ENCODE data around the gene SFXN2. TPM values are rescaled to one million over a fixed set of nuclear protein-coding genes. Genes with fewer than 3 reads are reported as not detected.
A peak's percentile ranks its signal among the peaks of the same experiment; 100 is the strongest.

Gene SFXN2
- total RNA-seq, 1 experiment from 2014 or later, result 21.2 TPM

DNA sequence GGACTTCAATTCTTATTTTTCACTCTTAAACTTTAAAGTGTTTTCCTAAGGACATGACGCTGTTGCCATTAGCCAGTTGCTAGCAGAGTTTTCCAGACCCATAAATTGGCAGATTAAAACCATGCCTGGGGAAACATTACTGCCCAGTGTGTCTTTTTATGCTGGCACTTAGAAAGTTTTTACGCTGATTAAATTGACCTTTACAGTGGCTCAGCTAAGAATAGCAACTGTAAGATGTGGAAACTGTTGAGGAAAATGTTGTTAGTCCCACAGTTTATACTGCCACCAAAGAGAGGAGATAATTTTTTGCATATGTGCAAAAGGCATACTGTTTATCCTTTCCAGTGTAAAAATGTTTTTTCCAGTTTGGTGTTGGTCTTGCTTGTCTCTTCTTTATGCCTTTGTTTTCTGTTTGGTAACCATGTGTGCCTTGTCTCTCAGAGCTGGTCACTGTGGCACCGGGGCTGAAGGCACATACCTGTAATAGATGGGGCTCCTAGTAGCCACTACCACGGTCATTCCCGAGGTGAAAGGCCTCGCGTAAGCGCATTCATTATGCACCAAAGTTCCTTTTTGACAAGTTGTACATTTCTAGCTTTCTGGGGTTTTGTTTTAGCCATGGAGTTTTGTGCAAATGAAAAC is 77.4 kb downstream of the SFXN2 start:
- peaks cover 20% of the 10 kb centered on the region for H3K4me1 Mint-ChIP-seq
- H3K36me3 Mint-ChIP-seq, result peaks cover 8% of the 10 kb centered on the region; the same call in 1 of the 2 replicates
- no peak overlapping the region for H3K4me3 Mint-ChIP-seq
- ATAC-seq (no peak), DNase-seq (ENCODE audit: low spot score) (no peak)
- H3K27ac Mint-ChIP-seq, result 0 out of 2 replicates have a peak overlapping the region, but pooled peaks have one; percentile 7
- no peaks in the 10 kb centered on the region for H3K27me3 Mint-ChIP-seq (ENCODE audit: low read depth)
- CTCF ChIA-PET, result no interaction called here
- TF ChIP-seq MLX (CRISPR knock-in tag; IDR thresholded peaks at IDR 0.05) (no peak), ELF4 (CRISPR knock-in tag; IDR thresholded peaks at IDR 0.05; ENCODE audit: low read depth) (no peak), PRDM15 (CRISPR knock-in tag; IDR thresholded peaks at IDR 0.05) (no peak), IRF2 (CRISPR knock-in tag; IDR thresholded peaks at IDR 0.05; ENCODE audit: borderline replicate concordance, low read depth) (no peak), GTF2I (CRISPR knock-in tag; conservative IDR thresholded peaks at IDR 0.05) (no peak), ZNF232 (CRISPR knock-in tag; IDR thresholded peaks at IDR 0.05) (no peak), RELA (CRISPR knock-in tag; IDR thresholded peaks at IDR 0.05; ENCODE audit: borderline replicate concordance) (no peak), NR2C2 (CRISPR knock-in tag; IDR thresholded peaks at IDR 0.05) (no peak), ATF2 (CRISPR knock-in tag; IDR thresholded peaks at IDR 0.05; ENCODE audit: borderline replicate concordance, low read depth) (no peak), ZNF425 (CRISPR knock-in tag; conservative IDR thresholded peaks at IDR 0.05) (no peak), TEAD1 (CRISPR knock-in tag; IDR thresholded peaks at IDR 0.05) (no peak), EMX1 (CRISPR knock-in tag; IDR thresholded peaks at IDR 0.05) (no peak), TCF7 (CRISPR knock-in tag; IDR thresholded peaks at IDR 0.05; ENCODE audit: low read depth) (no peak), E2F4 (CRISPR knock-in tag; IDR thresholded peaks at IDR 0.05; ENCODE audit: borderline replicate concordance, low read depth) (no peak)
- TF ChIP-seq, protein P1, sequence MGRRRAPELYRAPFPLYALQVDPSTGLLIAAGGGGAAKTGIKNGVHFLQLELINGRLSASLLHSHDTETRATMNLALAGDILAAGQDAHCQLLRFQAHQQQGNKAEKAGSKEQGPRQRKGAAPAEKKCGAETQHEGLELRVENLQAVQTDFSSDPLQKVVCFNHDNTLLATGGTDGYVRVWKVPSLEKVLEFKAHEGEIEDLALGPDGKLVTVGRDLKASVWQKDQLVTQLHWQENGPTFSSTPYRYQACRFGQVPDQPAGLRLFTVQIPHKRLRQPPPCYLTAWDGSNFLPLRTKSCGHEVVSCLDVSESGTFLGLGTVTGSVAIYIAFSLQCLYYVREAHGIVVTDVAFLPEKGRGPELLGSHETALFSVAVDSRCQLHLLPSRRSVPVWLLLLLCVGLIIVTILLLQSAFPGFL (CRISPR knock-in tag; IDR thresholded peaks at IDR 0.05; ENCODE audit: borderline replicate concordance), result no peak
- TF ChIP-seq, protein P2, sequence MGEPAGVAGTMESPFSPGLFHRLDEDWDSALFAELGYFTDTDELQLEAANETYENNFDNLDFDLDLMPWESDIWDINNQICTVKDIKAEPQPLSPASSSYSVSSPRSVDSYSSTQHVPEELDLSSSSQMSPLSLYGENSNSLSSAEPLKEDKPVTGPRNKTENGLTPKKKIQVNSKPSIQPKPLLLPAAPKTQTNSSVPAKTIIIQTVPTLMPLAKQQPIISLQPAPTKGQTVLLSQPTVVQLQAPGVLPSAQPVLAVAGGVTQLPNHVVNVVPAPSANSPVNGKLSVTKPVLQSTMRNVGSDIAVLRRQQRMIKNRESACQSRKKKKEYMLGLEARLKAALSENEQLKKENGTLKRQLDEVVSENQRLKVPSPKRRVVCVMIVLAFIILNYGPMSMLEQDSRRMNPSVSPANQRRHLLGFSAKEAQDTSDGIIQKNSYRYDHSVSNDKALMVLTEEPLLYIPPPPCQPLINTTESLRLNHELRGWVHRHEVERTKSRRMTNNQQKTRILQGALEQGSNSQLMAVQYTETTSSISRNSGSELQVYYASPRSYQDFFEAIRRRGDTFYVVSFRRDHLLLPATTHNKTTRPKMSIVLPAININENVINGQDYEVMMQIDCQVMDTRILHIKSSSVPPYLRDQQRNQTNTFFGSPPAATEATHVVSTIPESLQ (CRISPR knock-in tag; IDR thresholded peaks at IDR 0.05), result no peak
- POLR2A ChIA-PET, result no interaction called here
- H3K9me3 Mint-ChIP-seq, result peaks cover 6% of the 10 kb centered on the region
